ENCODE results near the gene YES1.

Gene YES1

GRCh38 chr18:811892-812375 lies at the start of gene YES1:
TSS of gene YES1 (minus strand) at chr18:812242. CDS start at chr18:756827, 55,415 bp downstream.
- DNase-seq (ENCODE audit: low spot score): peak; percentile 93

DNA sequence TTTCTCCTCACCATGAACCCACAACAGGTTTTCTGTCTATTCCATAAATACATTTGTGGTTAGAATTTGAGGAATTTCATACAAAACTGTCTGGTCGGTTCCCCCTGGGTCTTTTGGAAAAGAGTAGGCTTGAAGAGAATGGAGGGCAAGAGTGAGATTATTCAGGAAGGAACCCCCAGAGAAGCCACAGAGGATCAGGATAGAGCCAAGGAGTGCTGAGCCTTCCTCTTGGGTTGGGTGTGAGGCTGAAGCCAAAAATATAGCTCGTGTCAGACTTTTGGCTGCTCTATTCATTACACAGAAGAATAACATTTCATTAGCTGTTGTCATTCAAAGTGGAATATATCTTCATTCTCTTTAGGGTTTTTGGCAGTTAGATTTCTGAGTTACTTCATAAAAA lies 45.9 kb upstream of the YES1 start:
- DNase-seq (ENCODE audit: low spot score): no peak

GRCh38 chr18:853471-853870 lies 41.4 kb upstream of the YES1 start:
- no peak for DNase-seq (ENCODE audit: low spot score)

- DNase-seq (ENCODE audit: low spot score): no peak
Observed at GRCh38 chr18:850960-851359, 38.9 kb upstream of the YES1 start.

DNA sequence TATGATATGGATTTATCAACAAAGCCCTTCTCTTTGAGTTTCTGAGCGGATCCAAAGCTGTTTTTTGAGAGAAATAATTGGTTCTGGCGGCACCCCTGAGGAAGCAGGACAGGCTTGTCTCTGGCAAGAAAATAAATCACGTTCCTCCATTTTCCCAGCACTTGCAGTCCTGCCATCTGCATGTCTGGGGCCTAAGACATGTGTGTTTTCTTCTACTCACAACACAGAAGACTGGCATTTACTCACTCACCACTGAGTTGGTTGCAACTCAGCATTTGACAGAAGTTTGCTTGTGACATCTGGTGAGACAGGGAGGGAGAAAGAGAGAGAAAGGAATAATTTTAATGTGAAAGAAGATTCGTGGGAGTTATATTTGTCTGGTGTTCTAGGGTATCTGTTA lies 37.0 kb upstream of the YES1 start:
- DNase-seq (ENCODE audit: low spot score): no peak

DNA sequence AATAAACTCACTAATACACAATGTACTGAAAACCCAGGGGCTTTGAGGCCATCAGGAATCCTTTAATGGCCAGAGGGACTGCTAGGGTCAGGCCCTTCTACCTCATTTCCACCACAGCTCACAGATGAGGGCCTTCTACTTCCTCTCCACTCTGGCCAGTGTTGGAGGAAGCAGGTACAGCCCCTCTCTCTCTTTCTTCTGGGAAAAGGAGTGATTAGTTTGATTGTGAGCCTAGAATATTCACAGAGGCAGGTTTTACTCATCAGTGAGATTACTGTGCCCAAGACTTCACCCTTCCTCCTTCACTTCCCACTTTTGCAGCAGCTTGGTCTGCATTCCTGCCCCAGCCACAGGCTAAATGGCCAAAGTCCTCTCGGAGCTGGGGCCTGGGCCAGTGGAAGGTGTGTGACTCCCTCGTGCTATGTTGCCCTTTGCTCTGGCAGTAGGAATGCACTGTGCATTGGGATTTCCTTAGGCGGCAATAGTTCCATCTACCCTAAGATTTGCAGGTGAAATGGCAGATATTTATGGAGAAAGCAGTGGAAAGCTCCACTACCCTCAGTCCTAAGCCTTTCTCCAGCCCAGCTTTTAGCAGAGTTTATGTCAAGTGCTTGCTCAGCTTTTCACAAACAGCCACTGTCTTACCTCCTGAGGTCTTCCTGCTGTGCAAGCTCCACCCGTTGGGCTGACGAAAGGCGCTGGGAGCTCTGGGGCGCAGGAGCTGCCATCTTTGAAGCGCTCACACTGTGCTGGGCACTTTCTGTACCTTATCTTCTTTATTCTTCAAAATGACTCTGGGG lies 36.2 kb upstream of the YES1 start:
- DNase-seq (ENCODE audit: low spot score): no peak

DNA sequence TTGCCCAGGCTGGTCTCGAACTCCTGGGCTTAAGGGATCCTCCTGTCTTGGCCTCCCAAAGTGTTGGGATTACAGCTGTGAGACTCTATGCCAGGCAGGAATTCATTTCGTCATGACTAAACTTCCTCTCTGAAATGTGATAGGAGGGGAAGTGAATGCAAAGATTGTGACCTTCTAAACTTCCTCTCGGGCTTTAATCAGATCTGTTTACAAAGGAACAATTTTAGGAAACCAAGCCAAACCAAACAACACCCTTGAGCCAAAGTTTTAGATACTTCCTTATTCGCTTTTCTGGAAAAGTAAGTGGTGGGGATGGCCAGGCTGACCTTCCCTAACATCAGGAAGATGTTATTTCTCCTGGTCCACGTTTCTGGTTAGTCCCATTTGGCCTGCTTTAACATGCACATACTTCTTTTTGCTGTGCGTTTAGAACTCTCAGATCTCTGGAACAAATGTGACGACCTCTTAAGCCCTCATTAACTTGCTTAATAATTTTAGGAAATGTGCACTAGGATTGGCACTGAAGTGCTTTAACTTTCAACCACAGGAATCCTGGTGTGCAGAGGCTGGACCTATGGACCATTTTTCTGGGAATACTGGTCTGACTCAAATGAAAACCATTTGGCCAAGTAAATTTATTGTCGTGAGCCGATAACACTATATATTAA lies 33.2 kb upstream of the YES1 start:
- peak; percentile 22 for DNase-seq (ENCODE audit: low spot score)

DNA sequence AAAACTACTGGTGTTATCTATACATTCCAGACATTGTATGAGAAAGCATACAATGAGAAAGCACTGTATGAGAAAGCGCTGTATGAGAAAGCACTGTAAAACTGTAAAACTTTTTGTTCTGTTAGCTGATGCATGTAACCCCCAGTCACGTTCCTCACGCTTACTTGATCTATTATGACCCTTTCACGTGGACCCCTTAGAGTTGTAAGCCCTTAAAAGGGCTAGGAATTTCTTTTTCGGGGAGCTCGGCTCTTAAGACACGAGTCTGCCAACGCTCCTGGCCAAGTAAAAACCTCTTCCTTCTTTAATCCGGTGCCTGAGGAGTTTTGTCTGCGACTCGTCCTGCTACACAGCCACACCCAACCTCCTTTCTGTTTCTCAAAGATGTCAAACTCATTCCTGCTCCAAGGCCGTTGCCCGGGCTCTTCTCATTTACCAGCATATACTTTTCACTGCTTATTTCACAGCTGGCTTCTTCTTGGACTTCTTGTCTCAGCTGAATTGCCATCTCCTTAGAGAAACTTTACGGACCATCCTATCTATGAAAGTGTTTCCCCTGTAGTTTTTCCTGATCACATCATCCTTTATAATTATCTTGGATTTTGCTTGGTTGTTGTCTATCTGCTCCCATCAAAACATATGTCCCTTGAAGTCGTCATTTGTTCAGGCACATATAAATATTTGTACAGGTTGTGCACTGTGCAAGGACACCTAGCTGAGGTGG lies 29.8 kb upstream of the YES1 start:
- no peak for DNase-seq (ENCODE audit: low spot score)

DNA sequence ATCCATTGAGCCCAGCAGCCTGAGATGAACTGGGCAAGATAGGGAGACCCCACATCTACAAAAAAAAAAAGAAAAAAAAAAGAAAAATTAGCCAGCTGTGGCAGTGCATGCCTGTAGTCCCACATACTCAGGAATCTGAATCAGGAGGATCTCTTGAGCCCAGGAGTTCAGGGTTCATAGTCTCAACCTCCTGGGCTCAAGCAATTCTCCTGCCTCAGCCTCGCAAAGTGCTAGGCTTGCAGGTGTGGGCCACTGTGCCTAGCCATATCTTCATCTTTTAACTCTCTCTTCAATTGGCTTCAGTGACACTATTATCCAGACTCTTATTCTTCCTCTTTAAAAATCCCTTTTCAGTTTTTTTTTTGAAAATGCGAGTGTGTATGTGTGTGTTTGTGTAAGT lies 28.5 kb upstream of the YES1 start:
- no peak for DNase-seq (ENCODE audit: low spot score)

DNA sequence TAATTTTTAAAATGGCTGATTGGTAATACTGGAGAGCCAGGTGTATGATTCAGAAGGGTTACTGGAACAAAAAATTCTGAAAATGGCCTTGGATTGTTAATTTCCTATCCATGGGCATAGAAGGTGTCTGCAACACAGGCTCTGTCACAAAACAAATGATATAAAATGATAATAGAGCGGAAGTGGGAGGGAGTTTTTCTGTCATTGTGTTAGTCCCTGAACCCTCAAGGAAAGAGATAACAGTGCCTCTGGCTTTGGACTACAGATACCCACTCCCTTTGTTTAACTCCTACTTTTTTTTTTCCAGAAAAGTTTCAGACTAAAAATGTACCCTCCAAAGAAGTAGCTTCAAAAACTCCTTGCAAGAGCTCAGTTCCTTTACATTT lies 28.0 kb upstream of the YES1 start:
- DNase-seq (ENCODE audit: low spot score): no peak

DNA sequence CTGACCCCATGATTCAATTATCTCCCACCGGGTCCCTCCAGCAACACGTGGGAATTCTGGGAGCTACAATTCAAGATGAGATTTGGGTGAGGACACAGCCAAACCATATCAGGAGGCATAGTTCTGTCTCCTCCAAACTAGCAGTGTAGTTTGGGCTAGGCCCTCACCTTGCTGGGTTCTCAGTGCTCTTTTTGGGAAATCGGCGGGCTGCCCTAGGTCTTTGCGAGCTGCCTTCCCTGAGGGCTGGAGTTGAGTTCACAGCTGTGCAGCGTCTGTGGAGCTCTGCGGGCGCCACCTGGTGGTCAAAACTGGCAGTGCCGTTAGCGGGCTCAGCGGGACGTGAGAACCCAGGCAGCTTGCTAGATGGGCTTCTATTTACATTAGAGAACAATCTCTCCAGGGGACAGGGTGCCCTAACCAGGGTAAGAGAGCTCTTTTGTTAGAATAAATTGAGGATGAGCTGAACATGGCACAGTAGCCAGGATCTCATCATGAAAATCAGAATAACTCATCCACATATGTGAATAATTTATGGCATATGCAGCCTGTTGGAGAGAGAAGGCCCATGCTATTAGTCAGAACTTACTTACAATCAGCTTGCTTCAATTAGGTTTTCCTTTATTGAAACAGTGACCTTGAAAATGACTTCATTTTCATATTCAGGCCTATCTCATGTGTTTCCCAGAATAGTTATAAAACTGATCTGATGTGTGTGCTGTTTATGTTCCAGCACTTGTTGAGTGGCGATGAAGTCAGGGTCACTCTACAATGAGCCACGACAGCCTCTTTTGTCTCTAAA lies 27.4 kb upstream of the YES1 start:
- peak; percentile 88 for DNase-seq (ENCODE audit: low spot score)

GRCh38 chr18:837922-838321 lies 25.9 kb upstream of the YES1 start:
- DNase-seq (ENCODE audit: low spot score): no peak

DNA sequence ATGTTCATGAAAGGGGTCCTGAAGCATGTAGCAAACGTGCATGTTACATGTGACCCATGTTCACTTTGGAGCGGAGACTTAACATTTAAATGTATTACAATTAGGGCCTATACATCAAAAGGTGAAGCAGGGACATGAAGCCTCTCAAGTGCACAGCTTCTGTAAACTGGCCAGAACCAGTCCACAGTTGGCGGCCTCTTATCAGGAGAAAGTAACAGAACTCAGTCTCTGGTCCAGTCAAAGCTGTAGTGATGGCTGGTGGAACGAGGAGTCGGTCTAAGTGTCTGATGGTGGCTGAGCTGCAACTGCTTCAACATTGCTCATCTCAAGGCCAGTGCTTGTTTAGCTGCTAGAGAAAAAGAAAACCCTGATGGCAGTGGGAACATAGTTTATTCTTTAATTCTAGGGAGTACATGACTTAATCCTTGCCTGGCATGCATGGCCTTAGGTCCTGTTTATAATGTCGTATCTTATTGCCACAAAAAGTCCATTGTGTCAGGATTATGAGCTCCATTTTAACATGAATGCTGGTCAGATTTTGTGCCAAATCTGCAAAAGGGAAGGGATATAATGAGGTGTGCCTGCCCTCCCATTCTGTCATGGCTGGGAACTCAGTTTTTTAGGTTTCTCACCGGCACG lies 22.2 kb upstream of the YES1 start:
- no peak for DNase-seq (ENCODE audit: low spot score)

GRCh38 chr18:833197-833596 lies 21.2 kb upstream of the YES1 start:
- no peak for DNase-seq (ENCODE audit: low spot score)

DNA sequence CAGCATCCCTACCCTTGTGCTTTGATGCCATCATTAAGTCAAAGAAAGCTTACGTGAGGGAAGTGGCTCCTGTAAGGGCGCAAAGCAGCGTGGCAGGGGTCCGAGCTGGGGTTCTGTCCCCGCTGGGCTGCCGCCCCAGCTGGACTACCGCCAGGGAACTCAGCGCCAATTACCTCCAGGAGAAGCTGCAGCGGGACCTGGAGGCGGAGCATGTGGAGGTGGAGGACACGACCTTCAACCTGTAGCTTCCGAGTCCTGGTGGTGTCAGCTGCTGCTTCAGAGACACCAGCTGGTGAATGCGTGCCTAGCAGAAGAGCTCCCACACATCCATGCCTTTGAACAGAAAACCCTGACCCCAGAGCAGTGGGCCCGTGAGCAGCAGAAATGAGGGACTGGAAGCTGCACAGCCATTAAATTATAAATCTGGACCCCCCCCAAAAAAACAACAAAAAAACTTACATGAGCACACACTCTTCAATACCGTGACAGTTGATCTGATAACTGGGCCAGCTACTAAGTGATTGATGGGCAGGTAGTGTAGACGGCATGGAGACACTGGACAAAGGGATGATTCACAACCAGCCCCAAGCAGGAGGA lies 20.1 kb upstream of the YES1 start:
- no peak for DNase-seq (ENCODE audit: low spot score)

DNA sequence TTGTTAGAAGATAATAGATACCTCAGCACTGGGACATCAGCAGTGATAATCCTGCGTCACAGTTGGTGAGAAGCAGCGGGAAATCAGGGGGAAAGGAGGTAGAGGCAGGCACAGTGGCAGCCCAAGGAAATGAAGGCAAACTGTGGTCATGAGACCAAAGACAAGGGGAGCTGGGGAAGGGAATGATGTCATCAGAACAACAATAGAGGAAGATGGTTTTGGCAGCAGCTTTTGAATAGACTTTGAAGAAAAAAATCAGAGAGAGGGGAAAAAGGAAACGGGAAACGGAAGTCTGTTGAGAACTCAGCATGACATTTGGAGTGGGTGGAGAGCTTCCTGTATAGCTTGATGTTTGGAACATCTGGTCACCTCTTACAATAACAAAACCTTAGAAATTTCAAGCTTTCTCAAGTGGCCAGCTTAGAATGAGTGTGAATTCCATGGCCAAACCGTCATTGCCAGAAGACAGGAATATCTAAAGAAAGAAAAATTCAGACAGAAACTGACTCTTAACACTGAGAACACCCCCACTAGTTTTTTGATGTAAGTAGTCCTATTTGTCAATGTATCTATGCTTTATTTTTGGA lies 18.4 kb upstream of the YES1 start:
- DNase-seq (ENCODE audit: low spot score): no peak

DNA sequence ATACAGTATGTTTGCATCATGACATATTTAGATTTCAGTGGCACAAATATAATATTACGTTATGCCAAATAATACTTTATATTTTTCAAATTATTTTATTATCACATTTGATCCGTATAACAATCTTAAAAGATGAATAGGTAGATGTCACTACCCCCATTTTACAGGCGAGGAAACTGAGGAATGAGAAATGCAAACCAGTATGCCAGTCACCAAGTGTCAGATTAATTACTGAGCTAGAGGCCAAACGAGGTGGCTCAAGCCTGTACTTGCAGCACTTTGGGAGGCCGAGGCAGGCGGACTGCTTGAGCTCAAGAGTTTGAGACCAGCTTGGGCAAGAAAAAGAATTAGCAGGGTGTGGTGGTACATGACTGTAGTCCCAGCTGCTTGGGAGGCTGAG lies 17.4 kb upstream of the YES1 start:
- DNase-seq (ENCODE audit: low spot score): no peak

DNA sequence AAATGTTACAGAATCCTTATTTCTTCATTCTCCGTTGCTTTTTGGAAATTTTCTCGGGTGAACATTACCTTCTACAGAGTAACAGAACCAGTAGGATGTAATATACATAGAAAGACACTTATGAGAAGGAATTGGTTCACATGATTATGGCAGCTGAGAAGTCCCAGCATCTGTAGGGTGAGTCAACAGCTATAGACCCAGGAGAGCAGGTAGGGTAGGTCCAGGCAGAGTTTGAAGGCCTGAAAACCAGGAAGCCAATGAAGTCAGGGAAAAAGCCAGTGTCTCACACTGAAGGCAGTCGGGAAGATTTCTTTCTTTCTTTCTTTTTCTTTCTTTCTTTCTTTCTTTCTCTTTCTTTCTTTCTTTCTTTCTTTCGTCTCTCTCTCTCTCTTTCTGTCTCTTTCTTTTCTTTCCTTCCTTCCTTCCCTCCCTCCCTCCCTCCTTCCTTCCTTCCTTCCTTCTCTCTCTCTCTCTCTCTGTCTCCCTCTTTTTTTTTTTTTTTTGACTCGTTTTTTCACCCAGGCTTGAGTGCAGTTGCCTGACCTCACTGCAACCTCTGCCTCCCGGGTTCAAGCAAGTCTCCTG lies 15.1 kb upstream of the YES1 start:
- DNase-seq (ENCODE audit: low spot score): no peak

DNA sequence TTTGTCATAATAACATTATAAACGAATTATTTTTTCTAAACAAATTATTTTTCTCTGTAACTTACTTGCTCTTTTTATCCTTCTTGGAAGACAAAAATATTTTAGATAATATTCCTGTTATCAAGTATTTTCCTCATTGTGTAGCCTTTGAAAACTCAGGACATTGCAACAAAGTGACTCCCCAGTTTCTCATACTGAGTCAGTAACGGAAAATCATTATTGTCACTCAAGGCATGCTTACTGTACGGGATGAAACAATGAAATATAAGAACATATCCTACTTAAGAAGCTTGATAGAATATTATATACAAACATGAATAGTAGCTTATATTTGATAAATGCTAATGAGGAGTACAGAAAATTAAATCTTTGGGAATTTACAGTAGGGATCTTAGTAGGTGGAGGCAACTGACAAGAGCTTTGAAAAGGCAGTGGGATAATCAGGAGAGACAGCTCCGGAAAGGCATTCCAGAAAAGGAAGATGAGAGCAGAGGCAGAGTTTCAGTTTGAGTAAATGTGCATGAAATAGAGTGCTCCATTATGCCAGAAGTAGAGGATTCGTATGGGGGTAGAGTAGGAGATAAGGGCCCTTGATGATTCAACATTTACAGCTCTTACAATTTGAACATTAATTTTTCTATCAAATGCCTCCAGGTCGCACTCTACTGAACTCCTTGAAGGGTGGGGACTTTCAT lies 14.0 kb upstream of the YES1 start:
- no peak for DNase-seq (ENCODE audit: low spot score)

- no peak for DNase-seq (ENCODE audit: low spot score)
Observed at GRCh38 chr18:824179-824578, 12.1 kb upstream of the YES1 start.
